SK-N-SH treated with all-trans-retinoic acid at 6 μM for 48 hours (cell line): ENCODE measurements around the gene ANKRD62.
A peak's percentile ranks its signal among the peaks of the same experiment; 100 is the strongest.
"Not testable (repeated sequence)": the region's sequence is repeated elsewhere in the genome, so short reads cannot be mapped to it uniquely, and the experiment has no call there.

Experiments
- ATAC-seq: fragments of 200-7000 bp; cut with Tn5 transposase; 3 replicates; pipeline ENCODE4 v1.9.1; 2020; ENCODE audit warnings: mild to moderate bottlenecking, moderate library complexity
- ARNTL ChIP-seq: fragments of 450-650 bp; formaldehyde crosslinking; IDR thresholded peaks from 2 replicates; pipeline ENCODE4 v1.5.0; 2020; ENCODE audit warnings: low read depth, mild to moderate bottlenecking, moderate library complexity, borderline replicate concordance
- ESRRG ChIP-seq: fragments of 250-450 bp; sonication (Bioruptor Pico); IDR thresholded peaks from 2 replicates; pipeline ENCODE4 v1.6.1; 2021; ENCODE audit warnings: mild to moderate bottlenecking
- ISL1 ChIP-seq: fragments of 250-450 bp; sonication (Bioruptor Pico); IDR thresholded peaks from 2 replicates; pipeline ENCODE4 v2.1.2; 2022; ENCODE audit warnings: mild to moderate bottlenecking, moderate library complexity
- OSR1 ChIP-seq: fragments of 250-450 bp; sonication (Bioruptor Pico); IDR thresholded peaks from 2 replicates; pipeline ENCODE4 v1.8.0; 2022; ENCODE audit warnings: moderate library complexity, mild to moderate bottlenecking, inconsistent platforms
- RARB ChIP-seq: fragments of 250-450 bp; sonication (Bioruptor Pico); IDR thresholded peaks from 2 replicates; pipeline ENCODE4 v1.8.0; 2021; ENCODE audit warnings: mild to moderate bottlenecking, moderate library complexity
- SNAI2 ChIP-seq: fragments of 250-450 bp; sonication (Bioruptor Pico); IDR thresholded peaks from 2 replicates; pipeline ENCODE4 v1.5.0; 2020; ENCODE audit warnings: mild to moderate bottlenecking, moderate library complexity
- TCF4 ChIP-seq: fragments of 250-450 bp; sonication (Bioruptor Pico); IDR thresholded peaks from 2 replicates; pipeline ENCODE4 v1.8.0; 2021; ENCODE audit warnings: mild to moderate bottlenecking, moderate library complexity, borderline replicate concordance
- TOX ChIP-seq: fragments of 250-450 bp; sonication (Bioruptor Pico); IDR thresholded peaks from 2 replicates; pipeline ENCODE4 v1.8.0; 2021; ENCODE audit warnings: mild to moderate bottlenecking, moderate library complexity, borderline replicate concordance
- ZFP3 ChIP-seq: fragments of 250-450 bp; sonication (Bioruptor Pico); IDR thresholded peaks from 2 replicates; pipeline ENCODE4 v1.5.0; 2020; ENCODE audit warnings: mild to moderate bottlenecking, moderate library complexity
- ZFP30 ChIP-seq: fragments of 450-650 bp; formaldehyde crosslinking; IDR thresholded peaks from 2 replicates; pipeline ENCODE4 v1.5.0; 2022; ENCODE audit warnings: mild to moderate bottlenecking, moderate library complexity
- ZNF565 ChIP-seq: fragments of 450-650 bp; formaldehyde crosslinking; conservative IDR thresholded peaks from 2 replicates; pipeline ENCODE4 v1.5.0; 2020; ENCODE audit warnings: low read depth, mild to moderate bottlenecking, moderate library complexity
- TF ChIP-seq, protein P1 (sequence below): fragments of 250-450 bp; sonication (Bioruptor Pico); IDR thresholded peaks from 2 replicates; pipeline ENCODE4 v1.5.1; 2020; ENCODE audit warnings: low read depth, mild to moderate bottlenecking, moderate library complexity
- TF ChIP-seq, protein P2 (sequence below): fragments of 250-450 bp; sonication (Bioruptor Pico); IDR thresholded peaks from 2 replicates; pipeline ENCODE4 v1.5.0; 2020; ENCODE audit warnings: mild to moderate bottlenecking, moderate library complexity
- TF ChIP-seq, protein P3 (sequence below): fragments of 250-450 bp; sonication (Bioruptor Pico); IDR thresholded peaks from 2 replicates; pipeline ENCODE4 v1.8.0; 2021; ENCODE audit warnings: low read depth, mild to moderate bottlenecking, moderate library complexity, borderline replicate concordance

The ANKRD62 gene

DNA sequence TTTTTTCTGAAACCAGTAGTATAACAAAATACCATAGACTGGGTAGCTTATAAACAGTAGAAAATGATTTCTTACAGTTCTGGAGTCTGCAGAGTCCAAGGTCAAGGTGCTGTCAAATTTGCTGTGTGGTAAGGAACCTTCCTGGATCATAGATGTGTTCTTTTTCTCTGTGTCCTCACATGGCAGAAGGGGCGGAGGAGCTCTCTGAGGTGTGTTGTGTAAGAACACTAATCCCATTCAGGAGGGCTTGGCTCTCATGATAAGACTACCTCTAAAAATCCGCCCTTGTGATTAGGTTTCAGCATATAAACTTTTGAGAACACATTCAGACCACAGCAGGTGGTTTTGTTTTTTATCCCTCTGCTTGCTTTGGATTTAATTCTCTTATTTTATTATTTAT, 25.7 kb downstream of the ANKRD62 start:
- TF ChIP-seq ISL1 (CRISPR knock-in tag) (no peak), OSR1 (no peak), TOX (CRISPR knock-in tag) (no peak), ESRRG (CRISPR knock-in tag) (no peak), ZFP30 (no peak), SNAI2 (CRISPR knock-in tag) (no peak)
- TF ChIP-seq, protein P1, sequence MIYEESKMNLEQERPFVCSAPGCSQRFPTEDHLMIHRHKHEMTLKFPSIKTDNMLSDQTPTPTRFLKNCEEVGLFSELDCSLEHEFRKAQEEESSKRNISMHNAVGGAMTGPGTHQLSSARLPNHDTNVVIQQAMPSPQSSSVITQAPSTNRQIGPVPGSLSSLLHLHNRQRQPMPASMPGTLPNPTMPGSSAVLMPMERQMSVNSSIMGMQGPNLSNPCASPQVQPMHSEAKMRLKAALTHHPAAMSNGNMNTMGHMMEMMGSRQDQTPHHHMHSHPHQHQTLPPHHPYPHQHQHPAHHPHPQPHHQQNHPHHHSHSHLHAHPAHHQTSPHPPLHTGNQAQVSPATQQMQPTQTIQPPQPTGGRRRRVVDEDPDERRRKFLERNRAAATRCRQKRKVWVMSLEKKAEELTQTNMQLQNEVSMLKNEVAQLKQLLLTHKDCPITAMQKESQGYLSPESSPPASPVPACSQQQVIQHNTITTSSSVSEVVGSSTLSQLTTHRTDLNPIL (CRISPR knock-in tag), result no peak
- ATAC-seq, result no peak

DNA sequence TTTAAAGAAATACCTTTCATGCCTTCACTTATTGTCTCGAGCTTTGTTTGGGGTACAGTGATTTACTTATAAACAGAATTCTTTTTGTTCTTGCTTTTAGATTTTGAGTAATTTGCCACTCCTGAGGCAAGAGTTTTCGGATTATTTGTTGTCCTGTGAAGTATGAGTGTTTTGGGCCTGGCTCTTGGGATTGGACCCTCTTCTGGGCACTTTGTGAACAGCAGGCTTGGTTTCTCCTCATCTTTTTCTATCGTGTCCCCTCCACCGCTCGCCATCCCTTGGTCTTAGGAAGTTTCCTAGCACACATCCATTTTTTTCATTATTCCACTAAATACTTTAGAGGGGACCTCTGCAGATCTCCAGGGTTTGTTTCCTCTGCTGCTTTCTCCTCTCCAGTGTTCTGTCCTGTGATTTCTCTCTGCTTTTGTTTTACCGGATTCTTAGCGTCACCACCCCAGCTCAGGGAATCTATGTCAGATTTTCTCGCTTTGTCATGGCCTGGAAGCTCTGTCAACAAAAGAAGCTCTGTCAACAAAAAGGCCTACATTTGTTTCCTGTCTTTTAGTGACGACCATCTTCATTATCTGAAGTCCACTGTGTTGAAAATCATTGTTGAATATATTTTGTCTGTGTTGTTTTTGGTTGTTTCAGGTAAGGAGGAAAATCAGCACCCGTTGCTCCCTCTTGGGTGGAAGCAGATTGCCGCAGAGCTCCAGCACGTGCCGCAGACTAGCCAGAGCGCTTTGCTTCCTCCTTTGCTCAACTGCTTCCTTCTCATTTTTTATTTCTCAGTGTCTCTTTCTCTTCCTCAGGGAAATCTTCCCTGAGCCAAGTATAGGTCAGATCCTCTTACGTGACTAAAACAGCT, 27.8 kb downstream of the ANKRD62 start:
- peak; percentile 59; the same call in 1 of the 3 replicates for ATAC-seq
- TF ChIP-seq TCF4 (CRISPR knock-in tag) (no peak), ARNTL (CRISPR knock-in tag) (no peak)
- TF ChIP-seq, protein P1 (CRISPR knock-in tag), result no peak
- TF ChIP-seq, protein P2, sequence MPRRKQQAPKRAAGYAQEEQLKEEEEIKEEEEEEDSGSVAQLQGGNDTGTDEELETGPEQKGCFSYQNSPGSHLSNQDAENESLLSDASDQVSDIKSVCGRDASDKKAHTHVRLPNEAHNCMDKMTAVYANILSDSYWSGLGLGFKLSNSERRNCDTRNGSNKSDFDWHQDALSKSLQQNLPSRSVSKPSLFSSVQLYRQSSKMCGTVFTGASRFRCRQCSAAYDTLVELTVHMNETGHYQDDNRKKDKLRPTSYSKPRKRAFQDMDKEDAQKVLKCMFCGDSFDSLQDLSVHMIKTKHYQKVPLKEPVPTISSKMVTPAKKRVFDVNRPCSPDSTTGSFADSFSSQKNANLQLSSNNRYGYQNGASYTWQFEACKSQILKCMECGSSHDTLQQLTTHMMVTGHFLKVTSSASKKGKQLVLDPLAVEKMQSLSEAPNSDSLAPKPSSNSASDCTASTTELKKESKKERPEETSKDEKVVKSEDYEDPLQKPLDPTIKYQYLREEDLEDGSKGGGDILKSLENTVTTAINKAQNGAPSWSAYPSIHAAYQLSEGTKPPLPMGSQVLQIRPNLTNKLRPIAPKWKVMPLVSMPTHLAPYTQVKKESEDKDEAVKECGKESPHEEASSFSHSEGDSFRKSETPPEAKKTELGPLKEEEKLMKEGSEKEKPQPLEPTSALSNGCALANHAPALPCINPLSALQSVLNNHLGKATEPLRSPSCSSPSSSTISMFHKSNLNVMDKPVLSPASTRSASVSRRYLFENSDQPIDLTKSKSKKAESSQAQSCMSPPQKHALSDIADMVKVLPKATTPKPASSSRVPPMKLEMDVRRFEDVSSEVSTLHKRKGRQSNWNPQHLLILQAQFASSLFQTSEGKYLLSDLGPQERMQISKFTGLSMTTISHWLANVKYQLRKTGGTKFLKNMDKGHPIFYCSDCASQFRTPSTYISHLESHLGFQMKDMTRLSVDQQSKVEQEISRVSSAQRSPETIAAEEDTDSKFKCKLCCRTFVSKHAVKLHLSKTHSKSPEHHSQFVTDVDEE (CRISPR knock-in tag), result no peak

DNA sequence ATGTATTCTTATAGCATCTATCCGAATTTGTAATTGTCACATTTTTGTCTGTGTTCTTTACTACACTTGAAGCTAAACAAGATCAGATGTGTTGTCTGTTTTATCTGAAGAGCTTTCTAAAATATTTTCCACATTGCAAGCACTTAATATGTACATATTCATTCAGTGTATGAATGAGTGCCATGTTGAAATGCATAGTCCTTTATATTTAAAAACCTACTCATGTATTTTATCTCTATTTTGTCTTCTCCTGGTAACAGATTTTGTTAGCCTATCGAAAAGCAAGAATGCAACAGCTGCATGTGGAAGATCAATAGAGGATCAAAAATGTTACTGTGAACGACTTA, 28.4 kb downstream of the ANKRD62 start:
- ATAC-seq, result not testable (repeated sequence)

DNA sequence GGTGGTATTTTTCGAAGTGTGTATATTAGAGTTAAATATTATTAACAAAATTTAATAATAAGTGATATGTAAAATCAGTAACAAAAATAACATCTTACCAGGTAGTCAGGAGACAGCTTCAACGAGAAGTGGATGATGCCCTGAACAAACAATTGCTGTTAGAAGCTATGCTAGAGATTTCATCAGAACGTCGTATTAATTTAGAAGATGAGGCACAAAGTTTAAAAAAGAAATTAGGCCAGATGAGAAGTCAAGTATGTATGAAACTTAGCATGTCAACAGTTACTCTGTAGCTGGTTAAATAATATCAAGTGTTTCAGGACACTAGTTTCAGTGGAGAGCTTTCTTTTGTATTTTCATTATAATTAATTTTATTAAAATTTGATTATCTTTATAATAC, 34.0 kb downstream of the ANKRD62 start:
- ATAC-seq, result not testable (repeated sequence)

DNA sequence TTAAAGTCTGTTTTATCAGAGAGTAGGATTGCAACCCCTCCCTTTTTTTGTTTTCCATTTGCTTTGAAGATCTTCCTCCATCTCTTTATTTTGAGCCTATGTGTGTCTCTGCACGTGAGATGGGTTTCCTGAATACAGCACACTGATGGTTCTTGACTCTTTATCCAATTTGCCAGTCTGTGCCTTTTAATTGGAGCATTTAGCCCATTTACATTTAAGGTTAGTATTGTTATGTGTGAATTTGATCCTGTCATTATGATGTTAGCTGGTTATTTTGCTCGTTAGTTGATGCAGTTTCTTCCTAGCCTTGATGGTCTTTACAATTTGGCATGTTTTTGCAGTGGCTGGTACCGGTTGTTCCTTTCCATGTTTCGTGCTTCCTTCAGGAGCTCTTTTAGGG, 45.2 kb downstream of the ANKRD62 start:
- ATAC-seq, result not testable (repeated sequence)

DNA sequence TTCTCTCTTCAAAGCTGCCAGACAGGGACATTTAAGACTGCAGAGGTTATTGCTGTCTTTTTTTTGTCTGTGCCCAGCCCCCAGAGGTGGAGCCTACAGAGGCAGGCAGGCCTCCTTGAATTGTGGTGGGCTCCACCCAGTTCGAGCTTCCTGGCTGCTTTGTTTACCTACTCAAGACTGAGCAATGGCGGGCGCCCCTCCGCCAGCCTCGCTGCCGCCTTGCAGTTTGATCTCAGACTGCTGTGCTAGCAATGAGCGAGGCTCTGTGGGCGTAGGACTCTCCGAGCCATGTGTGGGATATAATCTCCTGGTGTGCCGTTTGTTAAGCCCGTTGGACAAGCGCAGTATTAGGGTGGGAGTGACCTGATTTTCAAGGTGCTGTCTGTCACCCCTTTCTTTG, 47.2 kb downstream of the ANKRD62 start:
- ATAC-seq, result not testable (repeated sequence)

DNA sequence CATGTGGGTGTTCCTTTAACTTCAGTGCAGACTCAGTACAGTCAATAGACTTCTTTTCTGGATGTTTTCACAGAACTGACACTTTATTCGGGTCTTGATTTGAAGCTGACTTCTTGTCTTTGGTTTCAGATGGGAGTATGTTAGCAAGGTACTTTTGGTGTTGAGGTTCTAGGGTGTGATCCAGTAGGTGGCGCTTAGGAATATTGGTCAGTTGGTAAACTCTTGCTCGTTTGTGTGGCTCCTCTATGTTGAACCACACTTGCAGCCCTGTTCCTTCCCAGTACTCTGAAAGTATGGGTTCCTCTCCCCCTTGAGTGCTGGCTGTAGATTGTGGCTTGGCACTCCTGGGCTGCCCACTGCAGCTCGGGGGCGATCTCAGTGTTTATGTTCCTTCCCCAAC, 48.1 kb downstream of the ANKRD62 start:
- not testable (repeated sequence) for ATAC-seq

DNA sequence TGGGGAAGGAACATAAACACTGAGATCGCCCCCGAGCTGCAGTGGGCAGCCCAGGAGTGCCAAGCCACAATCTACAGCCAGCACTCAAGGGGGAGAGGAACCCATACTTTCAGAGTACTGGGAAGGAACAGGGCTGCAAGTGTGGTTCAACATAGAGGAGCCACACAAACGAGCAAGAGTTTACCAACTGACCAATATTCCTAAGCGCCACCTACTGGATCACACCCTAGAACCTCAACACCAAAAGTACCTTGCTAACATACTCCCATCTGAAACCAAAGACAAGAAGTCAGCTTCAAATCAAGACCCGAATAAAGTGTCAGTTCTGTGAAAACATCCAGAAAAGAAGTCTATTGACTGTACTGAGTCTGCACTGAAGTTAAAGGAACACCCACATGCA, 55.8 kb downstream of the ANKRD62 start:
- not testable (repeated sequence) for ATAC-seq

DNA sequence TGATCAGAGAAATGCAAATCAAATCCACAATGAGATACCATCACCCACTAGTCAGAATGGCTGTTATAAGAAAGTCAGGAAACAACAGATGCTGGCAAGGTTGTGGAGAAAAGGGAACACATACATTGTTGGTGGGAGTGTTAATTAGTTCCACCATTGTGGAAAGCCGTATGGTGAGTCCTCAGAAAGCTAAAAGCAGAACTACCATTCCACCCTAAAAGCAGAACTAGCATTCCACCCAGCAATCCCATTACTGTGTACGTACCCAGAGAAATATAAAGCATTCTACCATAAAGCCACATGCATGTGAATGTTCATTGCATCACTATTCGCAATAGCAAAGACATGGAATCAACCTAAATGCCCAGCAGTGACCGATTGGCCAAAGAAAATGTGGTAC, 60.7 kb downstream of the ANKRD62 start:
- no peak for ATAC-seq
- TF ChIP-seq ESRRG (CRISPR knock-in tag) (no peak), SNAI2 (CRISPR knock-in tag) (no peak), TOX (CRISPR knock-in tag) (no peak), ARNTL (CRISPR knock-in tag) (no peak), RARB (CRISPR knock-in tag) (no peak), ZFP3 (no peak), ZNF565 (CRISPR knock-in tag) (no peak)
- TF ChIP-seq, protein P3, sequence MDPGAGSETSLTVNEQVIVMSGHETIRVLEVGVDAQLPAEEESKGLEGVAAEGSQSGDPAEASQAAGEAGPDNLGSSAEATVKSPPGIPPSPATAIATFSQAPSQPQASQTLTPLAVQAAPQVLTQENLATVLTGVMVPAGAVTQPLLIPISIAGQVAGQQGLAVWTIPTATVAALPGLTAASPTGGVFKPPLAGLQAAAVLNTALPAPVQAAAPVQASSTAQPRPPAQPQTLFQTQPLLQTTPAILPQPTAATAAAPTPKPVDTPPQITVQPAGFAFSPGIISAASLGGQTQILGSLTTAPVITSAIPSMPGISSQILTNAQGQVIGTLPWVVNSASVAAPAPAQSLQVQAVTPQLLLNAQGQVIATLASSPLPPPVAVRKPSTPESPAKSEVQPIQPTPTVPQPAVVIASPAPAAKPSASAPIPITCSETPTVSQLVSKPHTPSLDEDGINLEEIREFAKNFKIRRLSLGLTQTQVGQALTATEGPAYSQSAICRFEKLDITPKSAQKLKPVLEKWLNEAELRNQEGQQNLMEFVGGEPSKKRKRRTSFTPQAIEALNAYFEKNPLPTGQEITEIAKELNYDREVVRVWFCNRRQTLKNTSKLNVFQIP, result no peak
- TF ChIP-seq, protein P2 (CRISPR knock-in tag), result no peak
